ENCODE data around the gene SLC4A3. TPM values are rescaled to one million over a fixed set of nuclear protein-coding genes. Genes with fewer than 3 reads are reported as not detected.
A peak's percentile ranks its signal among the peaks of the same experiment; 100 is the strongest.

SLC4A3 gene
- total and polyA plus RNA-seq, 2 donors (not counting 3 experiments of a cell fraction or from before 2014, with no cell fraction given) = 0.29 to 0.35 TPM

DNA sequence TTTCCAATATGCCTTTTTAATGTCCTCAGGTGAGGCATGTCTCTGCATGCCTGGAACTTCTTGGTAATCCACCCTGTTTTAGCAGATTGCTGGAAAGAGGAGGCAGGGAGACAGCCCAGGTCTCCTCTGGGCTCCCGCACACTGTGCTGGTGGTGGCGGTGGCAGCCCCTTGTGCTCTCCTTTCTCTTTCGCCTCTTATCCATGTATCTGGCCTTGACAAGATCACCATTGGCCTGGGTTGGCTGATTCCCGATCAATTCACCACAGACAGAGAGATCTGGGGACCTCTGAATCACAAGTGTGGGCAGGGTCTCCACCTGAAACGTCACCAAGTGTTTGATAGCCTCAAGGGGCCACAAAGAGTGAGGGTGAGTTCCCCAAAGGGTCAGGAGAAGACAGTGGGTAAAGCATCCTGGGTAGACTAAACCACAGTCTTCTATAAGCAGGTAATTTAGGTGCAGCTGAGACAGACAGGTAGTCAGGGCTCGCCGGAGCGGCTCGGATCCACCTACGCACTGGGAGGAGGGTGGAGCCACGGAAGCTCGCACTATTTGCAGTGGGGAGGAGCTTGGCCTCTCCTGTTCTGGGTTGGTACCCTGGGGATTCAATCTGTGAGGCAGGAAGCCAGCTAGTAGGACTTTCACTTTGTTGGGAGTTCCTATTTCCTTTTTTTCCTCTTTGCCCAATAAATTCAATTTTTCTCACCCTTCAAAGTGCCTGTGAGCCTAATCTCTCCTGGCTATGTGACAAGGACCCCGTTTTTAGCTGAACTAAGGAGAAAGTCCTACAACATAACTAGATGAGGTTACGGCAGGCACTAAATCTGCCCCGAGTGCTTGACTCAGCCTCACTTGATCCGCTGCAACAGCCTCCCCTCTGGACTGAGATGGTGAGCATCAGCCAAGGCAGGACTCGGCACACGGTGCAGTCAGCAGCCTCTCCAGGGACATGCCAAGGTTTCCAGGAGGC lies 57.6 kb downstream of the SLC4A3 start:
- Histone ChIP-seq H3K4me2 (ENCODE audit: insufficient read depth, low read length) (peak overlapping the region; percentile 13), H3K4me3 (replicated peaks in 1 of 3; ENCODE audit: insufficient read depth in 1 of 3, low read depth in 1 of 3, low read length in 3 of 3) (peak overlapping the region in 1 of 3 experiments; percentile 18), H3K27me3 (ENCODE audit: control insufficient read depth in 2 of 2, insufficient read depth in 2 of 2, low read length in 2 of 2) (peaks cover 0 to 2% of the 10 kb centered on the region in 2 experiments), H3K9ac (replicated peaks; ENCODE audit: extremely low read depth, insufficient read depth, low read length) (no peak overlapping the region), H4K20me1 (replicated peaks; ENCODE audit: control insufficient read depth, extremely low read depth, insufficient read depth, low read length) (no peaks in the 10 kb centered on the region), H3K4me1 (ENCODE audit: control insufficient read depth, extremely low read depth, insufficient read depth, low read length) (no peaks in the 10 kb centered on the region), H2AFZ (ENCODE audit: low read depth, low read length) (no peak overlapping the region), H3K79me2 (ENCODE audit: control insufficient read depth, insufficient read depth, low read length) (no peaks in the 10 kb centered on the region), H3K27ac (ENCODE audit: insufficient read depth, low read depth, low read length) (no peak overlapping the region), H3K9me3 (replicated peaks; ENCODE audit: control insufficient read depth, insufficient read depth, low read length) (no peaks in the 10 kb centered on the region), H3K9me1 (replicated peaks; ENCODE audit: control insufficient read depth, extremely low read depth, insufficient read depth, low read length) (no peaks in the 10 kb centered on the region), H3K36me3 (ENCODE audit: control insufficient read depth in 2 of 2, extremely low read depth in 1 of 2, insufficient read depth in 2 of 2, low read length in 2 of 2) (no peaks in the 10 kb centered on the region)
- ChIA-PET POLR2A (no interaction called here), CTCF (no interaction called here)
- no peak for FAIRE-seq
- TF ChIP-seq JUN (IDR thresholded peaks at IDR 0.05; ENCODE audit: borderline replicate concordance, insufficient read depth, insufficient read length, low read depth) (no peak), EZH2 (IDR thresholded peaks at IDR 0.05; ENCODE audit: borderline replicate concordance, low read depth, low read length, severe bottlenecking) (no peak), GATA2 (IDR thresholded peaks at IDR 0.05; ENCODE audit: insufficient read depth, insufficient read length, low read depth, low read length) (no peak), POLR2A (IDR thresholded peaks at IDR 0.05; ENCODE audit: low read depth, low read length) (no peak), MYC (IDR thresholded peaks at IDR 0.05; ENCODE audit: low read depth, low read length) (no peak), POLR2AphosphoS5 (IDR thresholded peaks at IDR 0.05; ENCODE audit: insufficient read depth, low read depth, low read length) (no peak), FOS (IDR thresholded peaks at IDR 0.05; ENCODE audit: borderline replicate concordance, insufficient read depth, low read length) (no peak)
- TF ChIP-seq, protein P1, sequence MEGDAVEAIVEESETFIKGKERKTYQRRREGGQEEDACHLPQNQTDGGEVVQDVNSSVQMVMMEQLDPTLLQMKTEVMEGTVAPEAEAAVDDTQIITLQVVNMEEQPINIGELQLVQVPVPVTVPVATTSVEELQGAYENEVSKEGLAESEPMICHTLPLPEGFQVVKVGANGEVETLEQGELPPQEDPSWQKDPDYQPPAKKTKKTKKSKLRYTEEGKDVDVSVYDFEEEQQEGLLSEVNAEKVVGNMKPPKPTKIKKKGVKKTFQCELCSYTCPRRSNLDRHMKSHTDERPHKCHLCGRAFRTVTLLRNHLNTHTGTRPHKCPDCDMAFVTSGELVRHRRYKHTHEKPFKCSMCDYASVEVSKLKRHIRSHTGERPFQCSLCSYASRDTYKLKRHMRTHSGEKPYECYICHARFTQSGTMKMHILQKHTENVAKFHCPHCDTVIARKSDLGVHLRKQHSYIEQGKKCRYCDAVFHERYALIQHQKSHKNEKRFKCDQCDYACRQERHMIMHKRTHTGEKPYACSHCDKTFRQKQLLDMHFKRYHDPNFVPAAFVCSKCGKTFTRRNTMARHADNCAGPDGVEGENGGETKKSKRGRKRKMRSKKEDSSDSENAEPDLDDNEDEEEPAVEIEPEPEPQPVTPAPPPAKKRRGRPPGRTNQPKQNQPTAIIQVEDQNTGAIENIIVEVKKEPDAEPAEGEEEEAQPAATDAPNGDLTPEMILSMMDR (IDR thresholded peaks at IDR 0.05; ENCODE audit: extremely low read depth in 1 of 2, insufficient read depth in 1 of 2, low read depth in 1 of 2, low read length in 2 of 2) = no peak
- TF ChIP-seq, protein P2, sequence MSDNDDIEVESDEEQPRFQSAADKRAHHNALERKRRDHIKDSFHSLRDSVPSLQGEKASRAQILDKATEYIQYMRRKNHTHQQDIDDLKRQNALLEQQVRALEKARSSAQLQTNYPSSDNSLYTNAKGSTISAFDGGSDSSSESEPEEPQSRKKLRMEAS (IDR thresholded peaks at IDR 0.05; ENCODE audit: insufficient read depth, insufficient read length) = no peak
- no TSS peak for BruUV-seq (replicated peaks)
- intact Hi-C loops (cut with micrococcal nuclease) = no loop called here
- dilution Hi-C loops (cut with MboI; ENCODE audit: extremely low pct_ligation_motif_present, low sequenced_read_pairs) = no loop called here
- DNase-seq (ENCODE audit: low read depth, low spot score) = no peak
